PC-3 (cell line): Measurements from ENCODE around the gene KAZN.

Experiments
- EZH2 ChIP-seq: fragments of 300-600 bp; sonication (generic); IDR thresholded peaks from one replicate; pipeline ENCODE4 v1.6.1; 2017; ENCODE audit warnings: antibody characterized with exemption, mild to moderate bottlenecking, low read length; ENCODE audit not compliant: unreplicated experiment
- TF ChIP-seq, protein P1 (sequence below): fragments of 300-600 bp; sonication (generic); conservative IDR thresholded peaks from 2 replicates; pipeline ENCODE4 v1.5.1; 2017; ENCODE audit warnings: antibody characterized with exemption, low read depth, mild to moderate bottlenecking, low read length

DNA sequence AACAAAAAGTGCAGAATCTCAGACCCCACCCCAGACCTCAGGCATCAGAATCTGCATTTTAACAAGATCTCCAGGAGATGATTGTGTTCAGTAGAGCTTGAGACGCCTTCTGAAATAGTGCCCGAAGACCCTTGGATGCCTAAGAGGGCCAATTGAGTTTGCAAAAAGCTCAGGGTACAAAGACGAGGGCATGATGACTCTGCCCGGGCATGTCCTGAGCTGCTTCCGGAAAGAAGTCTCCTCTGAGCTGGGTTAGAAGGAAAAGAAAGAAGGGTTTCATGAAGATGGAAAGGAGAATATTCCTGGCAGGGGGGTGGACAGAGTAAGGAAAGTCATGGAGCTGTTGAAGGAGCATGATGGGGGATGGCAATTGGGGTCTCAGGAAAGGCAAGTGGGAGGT, 308.9 kb downstream of the KAZN start:
- TF ChIP-seq, protein P1, sequence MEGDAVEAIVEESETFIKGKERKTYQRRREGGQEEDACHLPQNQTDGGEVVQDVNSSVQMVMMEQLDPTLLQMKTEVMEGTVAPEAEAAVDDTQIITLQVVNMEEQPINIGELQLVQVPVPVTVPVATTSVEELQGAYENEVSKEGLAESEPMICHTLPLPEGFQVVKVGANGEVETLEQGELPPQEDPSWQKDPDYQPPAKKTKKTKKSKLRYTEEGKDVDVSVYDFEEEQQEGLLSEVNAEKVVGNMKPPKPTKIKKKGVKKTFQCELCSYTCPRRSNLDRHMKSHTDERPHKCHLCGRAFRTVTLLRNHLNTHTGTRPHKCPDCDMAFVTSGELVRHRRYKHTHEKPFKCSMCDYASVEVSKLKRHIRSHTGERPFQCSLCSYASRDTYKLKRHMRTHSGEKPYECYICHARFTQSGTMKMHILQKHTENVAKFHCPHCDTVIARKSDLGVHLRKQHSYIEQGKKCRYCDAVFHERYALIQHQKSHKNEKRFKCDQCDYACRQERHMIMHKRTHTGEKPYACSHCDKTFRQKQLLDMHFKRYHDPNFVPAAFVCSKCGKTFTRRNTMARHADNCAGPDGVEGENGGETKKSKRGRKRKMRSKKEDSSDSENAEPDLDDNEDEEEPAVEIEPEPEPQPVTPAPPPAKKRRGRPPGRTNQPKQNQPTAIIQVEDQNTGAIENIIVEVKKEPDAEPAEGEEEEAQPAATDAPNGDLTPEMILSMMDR = no peak
- TF ChIP-seq EZH2 = no peak
